ENCODE data around the gene MXI1.

Gene MXI1

DNA sequence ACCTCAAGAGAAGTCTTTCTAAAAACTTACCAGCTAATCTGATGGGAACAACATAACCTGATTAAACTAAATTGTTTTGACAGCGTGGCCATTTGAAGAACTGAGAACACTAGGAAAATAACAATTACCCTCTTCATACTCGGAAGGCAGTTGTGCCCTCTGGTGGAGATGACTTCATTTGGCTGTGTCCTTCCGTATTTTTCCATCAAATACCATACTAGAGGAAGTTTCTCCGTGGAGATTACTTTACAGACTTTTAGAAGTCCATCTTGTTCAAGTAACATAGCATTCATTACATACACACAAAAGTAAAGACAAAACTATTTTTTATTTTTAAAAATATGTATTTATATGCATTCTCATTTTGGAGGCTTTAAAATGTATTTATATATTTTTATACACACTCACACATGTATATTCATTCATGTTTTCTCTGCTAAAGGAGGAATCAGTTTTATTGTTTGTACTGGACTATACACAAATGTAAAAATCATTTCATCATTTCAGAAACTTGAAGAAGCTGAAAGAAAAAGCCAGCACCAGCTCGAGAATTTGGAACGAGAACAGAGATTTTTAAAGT, 72.1 kb downstream of the MXI1 start:
- DNase-seq (ENCODE audit: low read depth), result peak; percentile 55
- TF ChIP-seq, protein P1, sequence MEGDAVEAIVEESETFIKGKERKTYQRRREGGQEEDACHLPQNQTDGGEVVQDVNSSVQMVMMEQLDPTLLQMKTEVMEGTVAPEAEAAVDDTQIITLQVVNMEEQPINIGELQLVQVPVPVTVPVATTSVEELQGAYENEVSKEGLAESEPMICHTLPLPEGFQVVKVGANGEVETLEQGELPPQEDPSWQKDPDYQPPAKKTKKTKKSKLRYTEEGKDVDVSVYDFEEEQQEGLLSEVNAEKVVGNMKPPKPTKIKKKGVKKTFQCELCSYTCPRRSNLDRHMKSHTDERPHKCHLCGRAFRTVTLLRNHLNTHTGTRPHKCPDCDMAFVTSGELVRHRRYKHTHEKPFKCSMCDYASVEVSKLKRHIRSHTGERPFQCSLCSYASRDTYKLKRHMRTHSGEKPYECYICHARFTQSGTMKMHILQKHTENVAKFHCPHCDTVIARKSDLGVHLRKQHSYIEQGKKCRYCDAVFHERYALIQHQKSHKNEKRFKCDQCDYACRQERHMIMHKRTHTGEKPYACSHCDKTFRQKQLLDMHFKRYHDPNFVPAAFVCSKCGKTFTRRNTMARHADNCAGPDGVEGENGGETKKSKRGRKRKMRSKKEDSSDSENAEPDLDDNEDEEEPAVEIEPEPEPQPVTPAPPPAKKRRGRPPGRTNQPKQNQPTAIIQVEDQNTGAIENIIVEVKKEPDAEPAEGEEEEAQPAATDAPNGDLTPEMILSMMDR (IDR thresholded peaks at IDR 0.05; ENCODE audit: low read depth, low read length, missing control alignments), result peak; percentile 75
- no peak overlapping the region for H3K4me3 ChIP-seq (ENCODE audit: low read depth, low read length)
- in situ Hi-C loops (cut with HindIII; ENCODE audit: low sequenced_read_pairs), result loop anchor here (25.0 kb wide), 1 partner anchor 392 kb away; no protein-coding TSS in a partner anchor

GRCh38 chr10:110284262-110284661, 76.9 kb downstream of the MXI1 start:
- no peak for DNase-seq (ENCODE audit: low read depth)
- H3K4me3 ChIP-seq (ENCODE audit: low read depth, low read length), result no peak overlapping the region
- in situ Hi-C loops (cut with HindIII; ENCODE audit: low sequenced_read_pairs), result loop anchor here (5.0 to 25.0 kb wide), 2 partner anchors 137 to 397 kb away; no protein-coding TSS in a partner anchor
- TF ChIP-seq, protein P1 (IDR thresholded peaks at IDR 0.05; ENCODE audit: low read depth, low read length, missing control alignments), result no peak

DNA sequence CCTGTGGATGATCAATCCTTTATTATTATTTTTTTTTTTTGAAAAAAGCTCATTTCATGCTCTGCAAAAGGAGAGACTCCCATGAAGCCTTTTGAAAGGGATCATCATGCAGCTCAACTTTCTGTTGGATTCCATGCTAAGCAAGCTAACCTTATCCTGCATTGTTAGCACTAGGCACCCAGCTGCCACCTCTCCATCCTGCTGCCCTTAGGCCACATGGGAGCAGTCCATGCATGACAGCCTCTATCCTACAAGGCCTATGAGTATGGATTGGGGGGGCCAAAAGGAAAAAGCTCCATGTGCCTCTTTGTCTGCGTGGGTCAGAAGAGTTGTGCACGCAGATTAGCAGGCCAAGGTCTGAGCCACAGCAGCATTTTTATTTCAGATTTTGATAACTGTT, 78.1 kb downstream of the MXI1 start:
- in situ Hi-C loops (cut with HindIII; ENCODE audit: low sequenced_read_pairs), result loop anchor here (25.0 kb wide), 1 partner anchor 398 kb away; no protein-coding TSS in a partner anchor
- TF ChIP-seq, protein P1 (IDR thresholded peaks at IDR 0.05; ENCODE audit: low read depth, low read length, missing control alignments), result no peak
- DNase-seq (ENCODE audit: low read depth), result no peak
- H3K4me3 ChIP-seq (ENCODE audit: low read depth, low read length), result no peak overlapping the region

DNA sequence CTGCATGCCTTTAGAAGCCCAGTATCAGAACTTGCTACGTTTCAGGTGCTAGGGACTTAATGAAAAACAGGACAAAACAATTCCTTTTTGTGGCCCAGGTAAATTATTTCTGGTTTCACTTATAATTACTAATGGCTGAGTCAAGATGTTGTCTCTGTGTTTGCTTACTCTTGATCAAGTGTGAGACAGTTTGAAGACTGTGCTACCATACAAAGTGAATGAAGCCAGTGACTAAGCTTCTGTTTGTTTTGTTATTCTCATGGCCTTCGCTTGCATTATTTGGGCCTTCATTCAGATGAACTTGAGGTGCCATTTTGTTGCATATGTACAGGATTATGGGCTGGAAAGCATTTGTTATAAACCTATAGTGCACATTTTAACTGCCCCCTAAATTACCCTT, 79.4 kb downstream of the MXI1 start:
- in situ Hi-C loops (cut with HindIII; ENCODE audit: low sequenced_read_pairs), result loop anchor here (25.0 kb wide), 1 partner anchor 400 kb away; no protein-coding TSS in a partner anchor
- TF ChIP-seq, protein P1 (IDR thresholded peaks at IDR 0.05; ENCODE audit: low read depth, low read length, missing control alignments), result no peak
- H3K4me3 ChIP-seq (ENCODE audit: low read depth, low read length), result no peak overlapping the region
- no peak for DNase-seq (ENCODE audit: low read depth)

DNA sequence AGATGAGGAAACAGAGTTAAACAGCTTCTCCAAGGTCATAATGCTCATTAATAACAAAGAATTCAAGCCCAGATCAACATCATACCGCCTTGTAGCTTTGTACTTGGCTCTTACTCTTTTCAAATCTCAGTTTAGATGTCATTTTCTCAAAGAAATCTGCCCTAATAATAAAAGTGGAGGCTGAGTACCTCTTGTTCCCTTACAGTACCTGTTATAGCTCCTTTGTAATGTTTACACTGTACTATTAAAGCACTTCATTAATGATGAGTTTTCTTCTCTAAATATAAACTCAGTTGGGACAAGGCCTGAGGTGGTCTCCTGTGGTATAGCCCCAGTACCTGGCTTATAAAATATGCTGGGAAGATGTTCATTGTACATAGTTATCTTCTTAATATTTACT, 89.6 kb downstream of the MXI1 start:
- H3K4me3 ChIP-seq (ENCODE audit: low read depth, low read length), result no peak overlapping the region
- DNase-seq (ENCODE audit: low read depth), result no peak
- in situ Hi-C loops (cut with HindIII; ENCODE audit: low sequenced_read_pairs), result loop anchor here (5.0 to 25.0 kb wide), 2 partner anchors 75 to 410 kb away; no protein-coding TSS in a partner anchor
- TF ChIP-seq, protein P1 (IDR thresholded peaks at IDR 0.05; ENCODE audit: low read depth, low read length, missing control alignments), result no peak

- in situ Hi-C loops (cut with HindIII; ENCODE audit: low sequenced_read_pairs), result loop anchor here (25.0 kb wide), 1 partner anchor 587 kb away; no protein-coding TSS in a partner anchor
- DNase-seq (ENCODE audit: low read depth), result no peak
- no peak overlapping the region for H3K4me3 ChIP-seq (ENCODE audit: low read depth, low read length)
- TF ChIP-seq, protein P1 (IDR thresholded peaks at IDR 0.05; ENCODE audit: low read depth, low read length, missing control alignments), result no peak
These were observed 93.1 kb downstream of the MXI1 start for GRCh38 chr10:110300486-110300986.

Data from astrocyte of the cerebellum (primary cell).